Gastroesophageal sphincter (tissue), 4 donors: ENCODE measurements around the gene PSKH1. TPM values are rescaled to one million over a fixed set of nuclear protein-coding genes. Genes with fewer than 3 reads are reported as not detected.
A peak's percentile ranks its signal among the peaks of the same experiment; 100 is the strongest.

Experiments
- ATAC-seq: fragments of 150-250 bp; one replicate; pipeline ENCODE4 v1.9.1; 2016; ENCODE audit warnings: mild to moderate bottlenecking, moderate library complexity
- H3K27ac ChIP-seq, 4 donors: fragments of 200-600 bp; sonication (generic) in 3 of 4; 1 replicate in 3 of 4; 2 replicates in 1 of 4; pipeline ENCODE4 v1.5.1; 2016 to 2019
- H3K27me3 ChIP-seq: fragments of 200-600 bp; sonication (generic); one replicate; pipeline ENCODE4 v1.5.1; 2019
- H3K36me3 ChIP-seq, 2 donors: fragments of 200-600 bp; sonication (generic); one replicate each; pipeline ENCODE4 v1.5.1; 2019; ENCODE audit warnings: control low read depth in 1 of 2
- H3K4me1 ChIP-seq, 3 donors: fragments of 200-600 bp; sonication (generic); 1 replicate in 2 of 3; 2 replicates in 1 of 3; pipeline ENCODE4 v1.5.1; 2016 to 2019; ENCODE audit warnings: control low read depth in 2 of 3
- H3K4me3 ChIP-seq, 2 donors: fragments of 200-600 bp; sonication (generic); one replicate each; pipeline ENCODE4 v1.5.1; 2019; ENCODE audit warnings: mild to moderate bottlenecking in 1 of 2, moderate library complexity in 1 of 2
- H3K9me3 ChIP-seq, 3 donors: fragments of 200-600 bp; sonication (generic); one replicate each; pipeline ENCODE4 v1.5.1; 2017 to 2019; ENCODE audit warnings: control low read depth in 2 of 3
- EP300 ChIP-seq: sonication (generic); formaldehyde crosslinking; IDR thresholded peaks from one replicate; pipeline ENCODE4 v1.6.1; 2017; ENCODE audit warnings: antibody characterized with exemption, mild to moderate bottlenecking
- POLR2A ChIP-seq, 2 donors: fragments of 450-650 bp; IDR thresholded peaks; one replicate each; pipeline ENCODE4 v1.6.1; 2017; ENCODE audit warnings: antibody characterized with exemption in 2 of 2, mild to moderate bottlenecking in 2 of 2, moderate library complexity in 1 of 2
- POLR2AphosphoS5 ChIP-seq: sonication (generic); formaldehyde crosslinking; IDR thresholded peaks from one replicate; pipeline ENCODE4 v1.6.1; 2017; ENCODE audit warnings: antibody characterized with exemption
- WGBS, 2 donors: methylation state at CpG; one replicate each; pipeline ENCODE4 v1.1.5; 2018; ENCODE audit warnings: low coverage in 1 of 2; 5-methylcytosine and 5-hydroxymethylcytosine counted together
- total RNA-seq, 4 donors: library from RNA; depleted of rRNA; stranded (reverse); fragments of >200 nt; gene quantifications; one replicate each; pipeline ENCODE4 v1.1.0, GENCODE V29; 2016
- TF ChIP-seq, protein P1 (sequence below), 4 experiments: fragments of 200-600 bp in 2 of 4; fragments of 450-650 bp in 2 of 4; sonication (generic) in 1 of 4; IDR thresholded peaks; one replicate each; pipeline ENCODE4 v1.5.1; 2017 to 2019; ENCODE audit warnings: antibody characterized with exemption in 4 of 4, mild to moderate bottlenecking in 2 of 4, moderate library complexity in 2 of 4

The PSKH1 gene
- total RNA-seq, 4 donors from 2014 or later: 14.7 to 32.3 (median 23.4) TPM

DNA sequence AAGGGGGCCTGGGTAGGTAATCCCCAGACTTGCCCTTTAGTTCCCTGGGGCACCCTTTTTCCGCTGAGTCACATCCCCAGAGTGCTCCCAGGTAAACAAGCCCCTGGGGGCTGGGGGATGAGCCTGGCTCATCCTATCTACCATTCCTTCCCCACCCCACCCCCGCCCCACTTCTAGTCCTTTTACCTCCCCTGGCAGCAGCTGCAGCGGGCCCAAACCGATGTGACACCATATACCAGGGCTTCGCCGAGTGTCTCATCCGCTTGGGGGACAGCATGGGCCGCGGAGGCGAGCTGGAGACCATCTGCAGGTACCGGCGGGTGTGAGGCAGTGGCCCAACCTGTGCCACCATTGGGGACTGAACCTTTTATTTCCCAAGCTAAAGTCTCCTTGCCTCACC is 7.5 kb upstream of the PSKH1 start:
- 95 to 100% methylated on average over 4 to 8 of the region's 12 CpGs for WGBS, 2 donors
- Histone ChIP-seq H3K27ac (peak overlapping the region in 3 of 4 donors; percentile 61 to 83 (median 73)), H3K4me1 (peaks cover 0 to 25% (median 8%) of the 10 kb centered on the region in 3 donors), H3K9me3 (no peaks in the 10 kb centered on the region), H3K36me3 (peaks cover 0 to 53% of the 10 kb centered on the region in 2 donors), H3K4me3 (no peak overlapping the region), H3K27me3 (no peaks in the 10 kb centered on the region)
- TF ChIP-seq, protein P1, sequence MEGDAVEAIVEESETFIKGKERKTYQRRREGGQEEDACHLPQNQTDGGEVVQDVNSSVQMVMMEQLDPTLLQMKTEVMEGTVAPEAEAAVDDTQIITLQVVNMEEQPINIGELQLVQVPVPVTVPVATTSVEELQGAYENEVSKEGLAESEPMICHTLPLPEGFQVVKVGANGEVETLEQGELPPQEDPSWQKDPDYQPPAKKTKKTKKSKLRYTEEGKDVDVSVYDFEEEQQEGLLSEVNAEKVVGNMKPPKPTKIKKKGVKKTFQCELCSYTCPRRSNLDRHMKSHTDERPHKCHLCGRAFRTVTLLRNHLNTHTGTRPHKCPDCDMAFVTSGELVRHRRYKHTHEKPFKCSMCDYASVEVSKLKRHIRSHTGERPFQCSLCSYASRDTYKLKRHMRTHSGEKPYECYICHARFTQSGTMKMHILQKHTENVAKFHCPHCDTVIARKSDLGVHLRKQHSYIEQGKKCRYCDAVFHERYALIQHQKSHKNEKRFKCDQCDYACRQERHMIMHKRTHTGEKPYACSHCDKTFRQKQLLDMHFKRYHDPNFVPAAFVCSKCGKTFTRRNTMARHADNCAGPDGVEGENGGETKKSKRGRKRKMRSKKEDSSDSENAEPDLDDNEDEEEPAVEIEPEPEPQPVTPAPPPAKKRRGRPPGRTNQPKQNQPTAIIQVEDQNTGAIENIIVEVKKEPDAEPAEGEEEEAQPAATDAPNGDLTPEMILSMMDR (IDR thresholded peaks at IDR 0.05): no peak
- no peak for TF ChIP-seq POLR2AphosphoS5
- TF ChIP-seq POLR2A (IDR thresholded peaks at IDR 0.05): no peak
- no peak for TF ChIP-seq EP300
- ATAC-seq: no peak

- peaks cover 0 to 48% of the 10 kb centered on the region in 2 donors for H3K36me3 ChIP-seq
Measured at GRCh38 chr16:67885976-67886375, 7.1 kb upstream of the PSKH1 start.

DNA sequence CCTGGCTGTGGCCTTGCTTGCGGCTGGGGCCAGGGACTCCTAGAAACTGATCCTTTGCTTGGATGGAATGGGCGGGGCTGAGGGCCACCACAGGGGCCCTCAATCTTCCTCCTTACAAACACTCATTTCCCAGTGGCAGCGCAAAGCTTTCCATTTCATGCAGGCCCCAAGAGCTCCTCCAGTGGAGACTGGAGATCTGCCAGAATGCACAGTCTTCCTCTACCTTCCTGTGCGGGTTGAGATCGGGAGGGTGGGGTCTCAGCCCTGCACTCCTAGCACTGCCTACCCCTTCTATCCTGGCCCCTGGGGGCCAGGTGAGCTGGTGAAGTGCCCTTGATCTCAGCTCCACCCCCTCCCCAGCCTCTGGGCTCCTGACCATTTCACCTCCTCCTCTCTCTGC is 6.7 kb upstream of the PSKH1 start:
- WGBS, 2 donors: 100% methylated on average over 1 of the region's 5 CpGs; no CpG with 5 or more reads in 1 of the 2 donors
- H3K9me3 ChIP-seq: no peaks in the 10 kb centered on the region
- H3K27me3 ChIP-seq: no peaks in the 10 kb centered on the region
- H3K4me3 ChIP-seq: no peak overlapping the region
- H3K4me1 ChIP-seq: peaks cover 0 to 25% (median 8%) of the 10 kb centered on the region in 3 donors
- peaks cover 0 to 44% of the 10 kb centered on the region in 2 donors for H3K36me3 ChIP-seq
- H3K27ac ChIP-seq: no peak overlapping the region
- no peak for ATAC-seq
- TF ChIP-seq POLR2AphosphoS5 (no peak), POLR2A (IDR thresholded peaks at IDR 0.05) (no peak), EP300 (no peak)
- TF ChIP-seq, protein P1 (IDR thresholded peaks at IDR 0.05): no peak

More at GRCh38 chr16:67885976-67886375, 7.1 kb upstream of the PSKH1 start:
- H3K27me3 ChIP-seq: no peaks in the 10 kb centered on the region
- no peaks in the 10 kb centered on the region for H3K9me3 ChIP-seq
- H3K27ac ChIP-seq: peak overlapping the region in 1 of 4 donors; percentile 83
- 60 to 100% methylated on average over 1 of the region's 19 CpGs for WGBS, 2 donors
- H3K4me3 ChIP-seq: no peak overlapping the region
- ATAC-seq: no peak
- peaks cover 0 to 25% (median 8%) of the 10 kb centered on the region in 3 donors for H3K4me1 ChIP-seq
- TF ChIP-seq POLR2AphosphoS5 (no peak), POLR2A (IDR thresholded peaks at IDR 0.05) (no peak), EP300 (no peak)
- TF ChIP-seq, protein P1 (IDR thresholded peaks at IDR 0.05): no peak

GRCh38 chr16:67888331-67888730 is 4.7 kb upstream of the PSKH1 start:
- ATAC-seq: no peak
- Histone ChIP-seq H3K36me3 (peaks cover 0 to 25% of the 10 kb centered on the region in 2 donors), H3K9me3 (no peaks in the 10 kb centered on the region), H3K4me3 (no peak overlapping the region), H3K27me3 (no peaks in the 10 kb centered on the region), H3K4me1 (peaks cover 0 to 30% (median 8%) of the 10 kb centered on the region in 3 donors), H3K27ac (no peak overlapping the region)
- TF ChIP-seq EP300 (no peak), POLR2A (IDR thresholded peaks at IDR 0.05) (no peak), POLR2AphosphoS5 (no peak)
- TF ChIP-seq, protein P1 (IDR thresholded peaks at IDR 0.05): no peak
- 83% methylated on average over 2 of the region's 3 CpGs; no CpG with 5 or more reads in 1 of the 2 donors for WGBS, 2 donors

DNA sequence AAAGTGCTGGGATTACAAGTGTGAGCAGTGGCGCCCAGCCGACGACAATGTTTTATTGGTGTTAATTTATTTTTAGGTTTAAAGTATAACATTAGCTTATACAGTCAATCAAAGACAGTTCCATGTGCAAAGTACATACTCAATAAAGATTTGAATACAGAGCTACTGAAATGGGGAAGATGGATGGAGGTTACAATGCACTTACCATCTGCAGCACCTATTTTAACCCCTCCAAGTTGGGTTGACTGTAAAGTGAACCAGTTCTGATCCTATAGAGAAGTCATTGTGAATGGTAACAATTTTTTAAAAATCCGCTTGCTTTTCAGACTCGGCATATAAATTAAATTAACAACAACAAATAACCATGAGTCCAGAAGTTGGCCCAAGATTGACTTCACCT is 679 bp upstream of the PSKH1 start:
- Histone ChIP-seq H3K4me3 (peak overlapping the region; percentile 92 to 98), H3K4me1 (peaks cover 7 to 48% (median 19%) of the 10 kb centered on the region in 3 donors), H3K36me3 (no peaks in the 10 kb centered on the region), H3K27ac (peak overlapping the region; percentile 45 to 99 (median 98)), H3K27me3 (no peaks in the 10 kb centered on the region), H3K9me3 (no peaks in the 10 kb centered on the region)
- no peak for TF ChIP-seq POLR2A (IDR thresholded peaks at IDR 0.05)
- 53 to 60% methylated on average over 2 to 5 of the region's 5 CpGs for WGBS, 2 donors
- no peak for ATAC-seq
